ENCODE measurements around the gene PARVA.
"Not testable (repeated sequence)": the region's sequence is repeated elsewhere in the genome, so short reads cannot be mapped to it uniquely, and the experiment has no call there.

PARVA gene

GRCh38 chr11:12507391-12507790, 130.0 kb downstream of the PARVA start:
- no peak for DNase-seq

DNA sequence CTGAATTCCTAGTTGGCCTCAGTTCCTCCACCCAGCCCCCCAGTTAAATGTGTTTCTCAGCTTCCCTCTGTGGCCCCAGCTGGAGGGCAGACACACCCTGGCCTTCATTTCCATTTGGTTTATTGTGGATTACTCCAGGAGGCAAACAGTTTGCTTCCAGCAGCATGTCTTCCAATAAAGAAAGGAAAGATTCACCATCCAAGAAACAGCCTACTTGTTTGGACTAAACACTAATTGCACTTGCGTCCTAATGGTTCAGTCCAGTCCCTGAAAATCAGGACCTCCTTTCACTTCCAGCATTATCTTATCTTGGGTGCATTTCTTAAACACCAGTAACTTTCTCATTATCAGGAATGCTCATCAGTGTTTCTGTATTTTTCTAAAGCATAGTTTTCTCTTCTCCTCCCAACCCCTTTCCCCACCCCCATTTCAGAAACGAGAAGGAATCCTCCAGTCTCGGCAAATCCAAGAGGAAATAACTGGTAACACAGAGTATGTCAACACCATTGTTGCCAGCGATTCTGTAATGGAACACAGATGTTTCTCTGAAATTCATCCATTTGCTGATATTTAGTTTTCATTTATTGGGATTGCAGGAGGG, 130.9 kb downstream of the PARVA start:
- DNase-seq, result no peak

GRCh38 chr11:12509371-12509770, 132.0 kb downstream of the PARVA start:
- DNase-seq, result no peak

DNA sequence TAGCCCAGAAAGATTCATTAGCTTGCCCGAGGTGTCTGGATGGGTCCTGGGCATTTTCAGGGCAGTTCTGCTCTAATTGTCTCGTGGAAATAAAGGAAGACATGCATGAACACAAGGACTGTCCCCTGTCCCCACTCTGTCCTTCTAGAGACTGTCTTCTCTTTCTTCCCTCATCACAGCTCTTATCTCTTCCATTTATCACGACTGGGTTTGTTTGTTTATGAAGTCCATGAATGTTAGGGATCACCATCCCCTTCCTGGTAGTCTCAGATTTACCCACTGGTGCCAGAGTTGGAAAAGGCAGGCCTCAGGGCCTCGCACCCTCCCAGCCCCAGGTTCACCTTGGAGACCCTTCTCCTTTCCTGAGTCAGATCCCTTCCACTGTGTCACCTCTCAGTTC, 134.8 kb downstream of the PARVA start:
- DNase-seq, result no peak

DNA sequence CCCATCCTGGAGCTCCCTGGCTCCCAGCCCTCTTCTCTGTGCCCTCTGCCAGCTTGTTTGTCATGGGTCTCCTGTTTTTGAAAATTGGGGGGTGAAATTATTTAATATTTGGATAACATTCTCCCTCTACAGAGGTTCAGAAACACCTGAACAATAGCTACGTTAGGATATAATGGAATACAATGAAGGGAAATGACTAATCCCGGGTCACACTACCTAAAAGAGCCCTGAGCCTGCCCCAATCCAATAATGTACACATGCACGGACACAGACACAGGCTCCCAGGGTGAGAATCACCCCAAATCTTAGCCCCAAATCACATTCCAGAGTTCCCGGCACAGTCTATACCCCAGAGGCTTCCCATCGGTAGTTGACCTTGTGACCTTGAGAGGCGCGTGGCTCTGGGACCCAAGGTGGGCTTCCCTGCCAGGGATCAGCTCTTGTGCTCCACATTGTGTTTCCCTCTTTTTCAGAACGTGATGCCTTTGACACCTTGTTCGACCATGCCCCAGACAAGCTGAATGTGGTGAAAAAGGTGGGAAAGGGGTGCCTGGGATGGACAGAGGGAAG, 135.5 kb downstream of the PARVA start:
- no peak for DNase-seq

DNA sequence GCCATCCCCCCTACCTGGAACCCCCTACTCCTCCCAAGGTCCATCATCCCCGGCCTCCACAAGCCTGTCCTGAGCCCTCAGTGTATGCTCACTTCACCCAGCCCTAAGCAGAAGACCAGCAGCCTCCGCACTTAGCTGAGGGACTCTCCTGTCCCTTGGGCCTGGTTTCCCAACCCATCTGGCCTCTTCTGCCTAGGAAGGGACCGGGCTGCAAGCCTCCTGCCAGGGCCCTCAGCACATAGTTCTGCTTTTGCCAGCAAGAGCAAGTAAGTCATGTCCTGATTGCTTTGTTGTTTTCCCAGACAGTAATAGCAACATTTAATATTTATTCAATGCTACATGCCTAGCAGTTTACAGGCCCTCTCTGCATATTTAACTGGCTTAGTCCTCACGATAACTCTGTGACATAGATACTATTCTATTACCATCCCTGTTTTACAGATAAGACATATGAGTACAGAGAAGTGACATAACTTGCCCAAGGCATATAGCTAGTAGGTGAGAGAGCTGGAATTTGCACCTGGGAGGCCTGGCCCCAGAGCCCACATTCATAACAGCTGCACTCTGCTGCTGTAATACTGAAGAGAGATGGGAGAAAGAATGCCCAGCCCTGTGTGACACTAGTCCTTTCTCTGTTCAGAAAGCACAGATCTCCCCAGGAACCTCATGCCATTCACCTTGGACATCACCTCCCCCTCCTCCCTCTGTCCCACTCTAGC, 139.2 kb downstream of the PARVA start:
- no peak for DNase-seq

DNA sequence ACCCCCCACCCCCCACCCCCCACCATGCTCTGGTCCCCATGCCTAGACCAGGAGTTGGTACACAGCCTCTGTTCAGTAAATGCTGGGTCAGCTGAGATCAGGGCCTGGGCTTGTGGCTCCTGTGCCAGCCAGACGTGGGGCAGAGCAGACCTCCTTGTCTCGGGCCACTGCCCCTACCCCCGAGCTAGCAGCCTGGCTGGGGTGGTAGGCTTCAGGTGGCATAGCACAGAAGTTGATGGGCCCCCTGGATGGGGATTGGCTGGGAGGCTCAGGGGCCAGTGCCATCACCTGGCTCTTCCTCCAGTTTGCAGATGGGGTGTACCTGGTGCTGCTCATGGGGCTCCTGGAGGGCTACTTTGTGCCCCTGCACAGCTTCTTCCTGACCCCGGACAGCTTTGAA, 139.9 kb downstream of the PARVA start:
- DNase-seq, result no peak

- DNase-seq, result no peak
These were observed 140.4 kb downstream of the PARVA start for GRCh38 chr11:12517741-12518140.

DNA sequence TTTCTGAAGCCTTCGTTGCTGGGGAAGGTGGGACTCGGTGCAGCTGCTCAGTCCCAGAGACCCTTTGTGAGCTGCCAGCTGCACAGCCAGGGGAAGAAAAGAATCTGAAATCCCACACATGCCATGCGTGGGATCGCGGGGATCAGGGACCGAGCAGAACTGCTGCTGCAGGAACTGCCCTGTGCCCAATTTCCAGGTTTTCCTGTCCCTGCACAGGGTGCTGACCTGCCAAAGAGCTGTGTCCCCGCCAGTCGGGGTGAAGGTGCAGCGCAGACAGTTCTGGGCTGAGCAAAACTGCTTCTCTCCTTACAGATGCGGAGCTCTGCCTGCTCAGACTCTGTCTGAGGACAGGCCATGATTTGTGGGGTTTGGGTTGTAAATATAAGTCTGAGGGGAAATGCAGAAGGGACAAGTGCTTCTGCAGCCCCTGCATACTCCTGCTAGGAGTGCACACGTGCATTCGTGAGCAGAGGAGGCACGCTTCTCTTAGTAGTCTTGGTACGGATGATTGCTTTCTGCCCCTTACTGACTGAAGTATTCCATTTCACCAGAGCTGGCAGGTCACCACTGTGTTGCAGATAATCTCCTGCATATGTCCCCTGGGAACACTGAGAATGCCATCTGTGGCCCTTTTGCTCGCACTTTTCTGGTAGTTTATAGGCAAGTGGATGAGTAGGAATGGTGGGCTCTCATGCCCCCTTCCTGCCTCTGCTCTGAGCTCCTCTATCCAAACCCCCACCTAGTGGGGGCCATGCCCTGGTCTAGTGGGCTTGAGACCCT, 141.4 kb downstream of the PARVA start:
- DNase-seq, result no peak

DNA sequence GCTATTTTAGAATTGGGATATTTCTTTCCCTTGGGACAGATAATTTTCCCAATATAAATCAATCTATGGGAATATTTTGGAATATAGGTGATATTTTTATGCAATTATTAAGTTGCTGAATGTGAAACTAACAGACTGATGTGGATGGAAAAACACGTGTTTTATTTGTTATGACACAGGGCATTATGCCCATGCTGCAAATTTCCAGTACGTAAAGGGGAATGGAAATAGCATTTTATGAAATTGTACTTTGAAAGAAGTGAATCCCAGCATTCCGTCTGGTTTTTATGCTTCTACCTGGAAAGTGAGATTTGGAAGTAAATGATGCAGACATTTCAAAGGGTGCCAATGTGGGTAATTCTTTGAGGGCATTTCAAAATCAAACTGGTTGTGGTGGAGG, 142.7 kb downstream of the PARVA start:
- no peak for DNase-seq

DNA sequence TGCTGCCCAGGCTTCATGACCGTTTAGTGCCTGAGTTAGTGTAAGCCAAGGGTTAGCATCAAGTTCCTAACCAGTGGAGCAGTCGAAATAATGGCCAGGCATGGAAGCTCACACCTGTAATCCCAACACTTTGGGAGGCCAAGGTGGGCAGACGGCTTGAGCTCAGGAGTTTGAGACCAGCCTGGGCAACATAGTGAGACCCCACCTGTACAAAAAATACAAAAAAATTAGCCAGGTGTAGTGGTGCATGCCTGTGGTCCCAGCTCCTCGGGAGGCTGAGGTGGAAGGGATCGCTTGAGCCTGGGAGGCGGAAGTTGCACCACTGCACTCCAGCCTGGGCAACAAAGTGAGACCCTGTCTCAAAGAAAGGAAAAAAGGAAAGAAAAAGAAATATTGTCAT, 143.2 kb downstream of the PARVA start:
- DNase-seq, result not testable (repeated sequence)

DNA sequence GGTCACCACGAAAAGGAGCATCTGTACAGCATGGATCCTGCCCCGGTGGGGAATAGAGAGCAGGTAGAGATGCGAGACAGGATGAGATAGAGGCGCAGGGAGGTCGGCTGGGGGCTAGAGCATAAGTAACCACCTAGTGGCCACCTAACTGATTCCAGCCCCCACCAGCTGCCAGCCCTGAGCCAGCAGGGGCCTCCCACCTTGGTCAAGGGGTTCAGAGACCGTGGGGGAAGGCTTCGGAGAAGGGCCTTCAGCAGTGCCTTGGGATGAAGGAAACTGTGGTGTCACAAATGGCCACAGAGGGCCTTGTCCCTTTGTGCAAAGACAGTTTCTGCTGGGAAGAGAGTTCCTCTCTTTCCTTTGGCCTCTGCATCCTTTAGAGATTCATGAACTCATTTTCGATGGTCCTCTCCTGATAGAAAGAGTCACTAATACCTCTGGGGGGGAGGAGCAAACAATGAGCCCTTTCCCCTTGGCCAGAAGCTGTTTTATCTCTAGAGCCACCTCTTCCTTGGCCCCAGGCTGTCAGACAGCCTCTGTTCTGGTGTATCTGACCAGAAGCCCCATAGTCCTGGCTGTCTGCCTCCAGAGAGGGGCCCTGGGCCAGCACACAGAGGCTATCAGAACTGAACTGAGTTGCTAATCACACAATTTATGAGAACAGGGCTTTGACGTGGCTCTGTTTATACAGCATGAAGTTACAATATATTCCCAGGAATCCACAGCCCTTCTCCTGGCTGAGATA, 146.0 kb downstream of the PARVA start:
- DNase-seq, result no peak

- DNase-seq, result no peak
These were observed 147.5 kb downstream of the PARVA start for GRCh38 chr11:12524865-12525264.

- no peak for DNase-seq
These were observed 148.2 kb downstream of the PARVA start for GRCh38 chr11:12525466-12526055.

- no peak for DNase-seq
These were observed 149.4 kb downstream of the PARVA start for GRCh38 chr11:12526789-12527188.

GRCh38 chr11:12528487-12528886, 151.1 kb downstream of the PARVA start:
- no peak for DNase-seq

DNA sequence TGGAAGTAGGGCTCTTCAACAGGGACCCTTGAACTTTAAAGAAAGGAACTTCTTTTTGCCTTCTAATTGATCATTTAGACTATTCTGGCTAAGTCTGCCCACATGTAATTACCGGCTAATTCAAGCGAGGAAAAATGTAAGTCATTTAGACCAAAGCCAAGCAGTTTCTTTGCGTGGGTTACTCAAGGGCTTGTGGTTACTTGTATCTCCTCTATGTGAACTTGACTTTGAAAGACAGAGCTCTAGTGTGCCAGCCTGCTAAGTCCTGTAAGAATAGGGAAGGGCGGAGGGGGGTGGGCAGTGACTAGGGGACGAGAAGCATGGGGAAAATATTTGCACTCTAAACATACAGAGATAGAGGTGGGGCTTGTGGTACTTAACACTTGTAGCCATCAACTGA, 151.7 kb downstream of the PARVA start:
- no peak for DNase-seq

DNA sequence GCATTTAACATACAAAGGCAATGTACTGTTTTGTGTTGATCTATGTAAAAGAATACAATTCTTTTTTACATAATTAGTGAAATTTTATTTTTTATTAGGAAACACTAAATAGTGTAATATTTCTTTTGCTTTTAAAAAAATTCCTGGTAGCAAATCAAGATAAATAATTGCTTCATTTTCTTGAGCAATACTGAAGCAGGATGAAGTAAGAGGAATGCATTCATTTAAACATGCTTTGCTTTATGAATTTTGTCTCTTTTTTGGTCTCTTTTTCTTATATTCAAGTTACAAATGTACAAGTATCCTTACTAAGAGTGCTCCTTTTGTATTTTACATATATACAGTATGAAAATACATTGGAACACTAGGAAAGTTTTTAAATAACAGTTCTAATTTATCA, 152.4 kb downstream of the PARVA start:
- no peak for DNase-seq

GRCh38 chr11:12531020-12531419, 153.6 kb downstream of the PARVA start:
- no peak for DNase-seq

GRCh38 chr11:12531681-12532080, 154.3 kb downstream of the PARVA start:
- DNase-seq, result no peak

GRCh38 chr11:12532580-12532979, 155.2 kb downstream of the PARVA start:
- DNase-seq, result no peak

DNA sequence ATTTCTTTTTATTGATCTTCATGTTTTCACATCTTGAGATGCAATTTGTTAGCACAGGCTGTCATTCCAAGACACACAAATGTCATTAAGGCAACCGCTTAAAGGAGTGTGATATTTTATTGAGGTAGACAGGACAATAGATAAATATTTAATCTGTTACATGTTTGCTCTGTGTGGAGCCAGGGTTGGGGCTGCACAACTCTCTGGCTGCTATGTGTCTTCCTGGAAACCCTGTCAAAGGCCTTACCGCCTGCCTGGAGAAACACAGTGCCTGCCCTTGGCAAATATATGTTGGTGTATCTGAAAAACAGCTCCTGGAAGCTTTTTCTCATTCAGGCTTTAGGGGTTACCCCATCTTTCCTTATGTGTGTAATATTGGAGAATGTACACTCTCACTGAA, 157.2 kb downstream of the PARVA start:
- no peak for DNase-seq

DNA sequence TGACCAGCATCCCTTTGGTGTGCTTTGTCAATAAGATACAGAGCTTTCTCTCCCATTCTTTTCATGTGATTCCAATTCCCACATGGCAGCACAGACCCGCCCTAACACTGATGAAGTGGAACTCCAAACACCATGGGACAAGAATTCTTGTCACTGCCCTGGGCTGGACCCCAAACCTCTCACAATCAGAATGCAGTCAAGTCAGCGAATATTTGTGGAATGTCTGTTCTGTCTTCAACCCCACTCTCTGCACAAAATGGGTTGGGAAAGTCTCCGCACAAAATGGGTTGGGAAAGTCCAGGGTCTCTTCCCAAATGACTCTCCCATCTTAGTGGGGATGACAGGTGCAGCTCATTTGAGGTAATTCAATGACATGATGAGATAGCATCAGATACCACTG, 157.9 kb downstream of the PARVA start:
- DNase-seq, result no peak
